ENCODE data around the gene ARMC3. TPM values are rescaled to one million over a fixed set of nuclear protein-coding genes. Genes with fewer than 3 reads are reported as not detected.

The ARMC3 gene
- total and polyA plus RNA-seq, 7 donors: not detected

DNA sequence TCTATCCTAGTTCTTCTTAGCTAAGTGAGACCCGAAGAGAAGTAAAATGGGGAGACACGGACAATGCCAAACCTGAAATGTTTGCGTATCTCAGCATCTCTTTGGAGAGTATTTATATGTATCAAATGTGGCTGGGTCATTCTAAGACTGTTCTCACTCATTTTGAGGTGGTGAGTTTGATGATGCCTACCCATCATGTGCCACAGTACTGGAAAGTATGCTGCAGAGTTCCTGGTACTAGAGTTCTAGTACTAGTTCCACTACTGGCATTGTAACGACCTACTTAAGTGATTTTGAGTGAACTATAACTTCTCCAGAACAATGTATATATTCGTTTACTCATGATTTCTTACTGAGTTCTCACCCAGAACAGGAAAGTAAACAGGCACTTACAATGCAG, 41.9 kb downstream of the ARMC3 start:
- no peaks in the 10 kb centered on the region for H3K36me3 ChIP-seq
- no peaks in the 10 kb centered on the region for H3K9me3 ChIP-seq
- no peak for DNase-seq
- TF ChIP-seq POLR2AphosphoS5 (IDR thresholded peaks at IDR 0.05) (no peak), EP300 (IDR thresholded peaks at IDR 0.05) (no peak)
- TF ChIP-seq, protein P1, sequence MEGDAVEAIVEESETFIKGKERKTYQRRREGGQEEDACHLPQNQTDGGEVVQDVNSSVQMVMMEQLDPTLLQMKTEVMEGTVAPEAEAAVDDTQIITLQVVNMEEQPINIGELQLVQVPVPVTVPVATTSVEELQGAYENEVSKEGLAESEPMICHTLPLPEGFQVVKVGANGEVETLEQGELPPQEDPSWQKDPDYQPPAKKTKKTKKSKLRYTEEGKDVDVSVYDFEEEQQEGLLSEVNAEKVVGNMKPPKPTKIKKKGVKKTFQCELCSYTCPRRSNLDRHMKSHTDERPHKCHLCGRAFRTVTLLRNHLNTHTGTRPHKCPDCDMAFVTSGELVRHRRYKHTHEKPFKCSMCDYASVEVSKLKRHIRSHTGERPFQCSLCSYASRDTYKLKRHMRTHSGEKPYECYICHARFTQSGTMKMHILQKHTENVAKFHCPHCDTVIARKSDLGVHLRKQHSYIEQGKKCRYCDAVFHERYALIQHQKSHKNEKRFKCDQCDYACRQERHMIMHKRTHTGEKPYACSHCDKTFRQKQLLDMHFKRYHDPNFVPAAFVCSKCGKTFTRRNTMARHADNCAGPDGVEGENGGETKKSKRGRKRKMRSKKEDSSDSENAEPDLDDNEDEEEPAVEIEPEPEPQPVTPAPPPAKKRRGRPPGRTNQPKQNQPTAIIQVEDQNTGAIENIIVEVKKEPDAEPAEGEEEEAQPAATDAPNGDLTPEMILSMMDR (IDR thresholded peaks at IDR 0.05): no peak
- intact Hi-C loops (cut with DNase I): no loop called here
- no peaks in the 10 kb centered on the region for H3K27me3 ChIP-seq
- 68 to 81% methylated on average over 5 of the region's 5 CpGs for WGBS, 2 donors
- no peaks in the 10 kb centered on the region for H3K4me1 ChIP-seq
- H3K4me3 ChIP-seq: no peak overlapping the region
- no peak overlapping the region for H3K27ac ChIP-seq

DNA sequence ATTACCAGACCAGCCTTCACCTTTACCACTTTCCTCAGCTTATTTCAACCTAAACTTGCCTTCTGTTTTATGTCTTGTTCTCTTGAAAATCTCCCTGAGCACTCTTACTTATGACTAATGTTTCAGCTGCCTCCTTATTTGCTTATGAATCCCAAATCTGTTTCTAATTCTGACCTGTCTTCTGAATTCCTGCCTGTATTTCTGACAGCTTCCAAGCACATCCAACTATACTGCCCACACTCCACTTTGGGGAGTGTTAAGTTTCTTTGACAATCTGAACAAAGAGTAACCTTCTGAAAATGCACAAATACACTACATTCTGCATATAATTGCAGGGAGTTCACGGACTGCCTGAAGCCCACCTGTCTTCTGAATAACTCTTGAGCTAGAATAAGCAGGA, 48.7 kb downstream of the ARMC3 start:
- H3K27me3 ChIP-seq: no peaks in the 10 kb centered on the region
- intact Hi-C loops (cut with DNase I): no loop called here
- no peaks in the 10 kb centered on the region for H3K9me3 ChIP-seq
- H3K36me3 ChIP-seq: no peaks in the 10 kb centered on the region
- no peak overlapping the region for H3K27ac ChIP-seq
- H3K4me1 ChIP-seq: no peaks in the 10 kb centered on the region
- TF ChIP-seq, protein P1 (IDR thresholded peaks at IDR 0.05): no peak
- TF ChIP-seq EP300 (IDR thresholded peaks at IDR 0.05) (no peak), POLR2A (IDR thresholded peaks at IDR 0.05) (no peak), POLR2AphosphoS5 (IDR thresholded peaks at IDR 0.05) (no peak)
- no peak for DNase-seq
- H3K4me3 ChIP-seq: no peak overlapping the region
- 92 to 95% methylated on average over 1 of the region's 1 CpG for WGBS, 2 donors

DNA sequence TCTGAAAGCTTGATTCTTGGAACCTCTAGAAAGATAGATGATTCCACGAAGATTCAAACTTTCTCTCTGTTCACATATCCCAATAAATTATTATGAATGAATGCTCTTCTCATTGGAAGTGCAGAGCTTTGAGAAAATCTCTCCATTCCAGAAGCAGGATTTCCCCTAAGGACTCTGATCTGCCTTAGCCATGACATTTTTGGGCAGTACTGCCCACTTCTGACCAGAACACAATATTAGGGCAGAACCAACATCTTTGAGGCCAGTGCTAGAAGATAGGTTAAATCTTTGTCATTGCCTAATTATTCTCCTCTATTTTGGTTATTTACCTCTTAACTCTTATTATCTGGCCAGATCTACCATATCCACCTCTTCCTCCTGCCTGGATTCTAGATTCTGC, 49.9 kb downstream of the ARMC3 start:
- no peak for TF ChIP-seq POLR2AphosphoS5 (IDR thresholded peaks at IDR 0.05)
- TF ChIP-seq, protein P1 (IDR thresholded peaks at IDR 0.05): no peak
- no peak for TF ChIP-seq POLR2A (IDR thresholded peaks at IDR 0.05)
- no peak for TF ChIP-seq EP300 (IDR thresholded peaks at IDR 0.05)
- intact Hi-C loops (cut with DNase I): no loop called here
- no peak overlapping the region for H3K27ac ChIP-seq
- H3K4me3 ChIP-seq: no peak overlapping the region
- no peaks in the 10 kb centered on the region for H3K4me1 ChIP-seq
- 85 to 89% methylated on average over 1 of the region's 1 CpG for WGBS, 2 donors
- no peaks in the 10 kb centered on the region for H3K36me3 ChIP-seq
- H3K27me3 ChIP-seq: no peaks in the 10 kb centered on the region
- no peaks in the 10 kb centered on the region for H3K9me3 ChIP-seq
- no peak for DNase-seq

DNA sequence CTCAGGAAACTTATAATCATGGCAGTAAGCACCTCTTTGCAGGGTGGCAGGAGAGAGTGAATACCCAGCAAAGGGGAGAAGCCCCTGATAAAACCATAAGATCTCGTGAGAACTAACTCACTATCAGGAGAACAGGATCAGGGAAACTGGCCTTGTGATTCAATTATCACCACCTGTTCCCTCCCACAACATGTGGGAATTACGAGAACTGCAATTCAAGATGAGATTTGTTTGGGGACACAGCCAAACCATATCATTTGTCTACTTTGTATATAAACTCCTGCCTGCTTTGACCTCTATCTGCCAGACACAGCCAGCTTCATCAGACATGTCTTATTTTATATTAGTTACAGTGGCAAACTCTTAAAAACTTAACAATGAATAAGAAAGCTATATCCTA, 50.4 kb downstream of the ARMC3 start:
- no peaks in the 10 kb centered on the region for H3K4me1 ChIP-seq
- intact Hi-C loops (cut with DNase I): no loop called here
- H3K36me3 ChIP-seq: no peaks in the 10 kb centered on the region
- H3K4me3 ChIP-seq: no peak overlapping the region
- TF ChIP-seq EP300 (IDR thresholded peaks at IDR 0.05): no peak
- no peak for TF ChIP-seq POLR2A (IDR thresholded peaks at IDR 0.05)
- TF ChIP-seq, protein P1 (IDR thresholded peaks at IDR 0.05): no peak
- no peak for TF ChIP-seq POLR2AphosphoS5 (IDR thresholded peaks at IDR 0.05)
- H3K27ac ChIP-seq: no peak overlapping the region
- H3K9me3 ChIP-seq: no peaks in the 10 kb centered on the region
- DNase-seq: no peak
- no peaks in the 10 kb centered on the region for H3K27me3 ChIP-seq
- 18 to 65% methylated on average over 2 of the region's 2 CpGs for WGBS, 2 donors

DNA sequence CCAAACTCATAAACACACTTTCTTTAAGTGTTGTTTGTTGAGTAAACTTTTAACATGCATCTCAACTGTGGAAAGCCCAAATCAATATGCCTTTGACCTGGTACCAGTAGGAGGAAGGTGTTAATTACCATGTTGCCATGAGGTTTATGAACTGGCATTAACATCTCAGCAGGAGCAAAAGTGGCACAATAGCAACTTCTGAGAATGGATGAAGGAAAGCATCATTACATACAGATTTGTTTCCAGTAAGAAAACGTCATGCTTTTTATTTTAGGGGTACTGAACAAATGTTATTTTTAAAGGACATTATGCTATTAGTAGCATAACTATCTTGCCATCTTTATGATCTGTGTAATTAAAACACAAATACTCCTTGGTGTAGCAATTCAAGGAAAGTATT, 51.1 kb downstream of the ARMC3 start:
- H3K27me3 ChIP-seq: no peaks in the 10 kb centered on the region
- H3K27ac ChIP-seq: no peak overlapping the region
- no peaks in the 10 kb centered on the region for H3K36me3 ChIP-seq
- TF ChIP-seq POLR2A (IDR thresholded peaks at IDR 0.05) (no peak), POLR2AphosphoS5 (IDR thresholded peaks at IDR 0.05) (no peak), EP300 (IDR thresholded peaks at IDR 0.05) (no peak)
- TF ChIP-seq, protein P1 (IDR thresholded peaks at IDR 0.05): no peak
- H3K9me3 ChIP-seq: no peaks in the 10 kb centered on the region
- H3K4me3 ChIP-seq: no peak overlapping the region
- no peak for DNase-seq
- 31 to 76% methylated on average over 1 of the region's 1 CpG for WGBS, 2 donors
- H3K4me1 ChIP-seq: no peaks in the 10 kb centered on the region
- intact Hi-C loops (cut with DNase I): no loop called here
